22Rv1 (cell line): ENCODE data around the gene EMC6.

Experiments used
- ZFX ChIP-seq: fragments of 450-650 bp; IDR thresholded peaks from 2 replicates; pipeline ENCODE4 v1.6.1; 2017; ENCODE audit warnings: antibody characterized with exemption, borderline replicate concordance
- TF ChIP-seq, protein P1 (sequence below): fragments of 450-650 bp; IDR thresholded peaks from 2 replicates; pipeline ENCODE4 v1.5.1; 2017; ENCODE audit warnings: mild to moderate bottlenecking

DNA sequence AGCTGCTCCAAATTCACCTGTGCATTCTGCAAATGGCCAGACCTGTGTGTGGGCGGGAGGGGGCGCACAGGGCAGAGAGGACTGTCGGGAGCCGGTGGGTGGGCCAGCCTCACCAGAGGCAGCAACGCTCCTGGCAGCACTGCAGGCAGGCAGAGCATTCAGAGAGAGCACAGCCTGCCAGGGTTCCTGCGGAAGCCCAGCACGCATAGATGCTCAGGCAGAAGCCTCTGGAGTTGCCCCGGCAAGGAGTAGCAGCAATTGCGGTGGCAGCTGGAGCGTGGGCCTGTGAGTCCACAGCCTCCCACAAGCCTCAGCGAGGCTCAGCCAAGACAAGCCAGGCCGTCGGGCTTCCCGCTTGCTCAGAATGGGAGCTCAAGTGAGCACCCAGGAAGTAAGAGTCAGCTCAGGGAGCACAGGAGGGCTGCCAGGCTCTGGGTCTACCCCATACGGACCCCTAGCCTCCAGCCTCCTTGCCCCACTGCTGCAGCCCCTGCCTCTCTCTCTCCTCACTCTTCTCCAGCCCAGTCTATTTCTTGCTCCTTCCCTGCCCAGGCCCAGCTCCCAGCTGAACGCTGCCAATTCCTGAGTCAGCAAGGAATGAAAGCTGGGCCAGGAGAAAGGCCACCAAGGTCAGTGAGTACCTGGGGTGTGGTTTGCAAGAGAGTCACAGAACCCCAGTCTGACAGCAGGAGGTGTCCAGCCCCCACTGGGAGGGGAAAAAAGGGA lies 9.6 kb downstream of the EMC6 start:
- TF ChIP-seq, protein P1, sequence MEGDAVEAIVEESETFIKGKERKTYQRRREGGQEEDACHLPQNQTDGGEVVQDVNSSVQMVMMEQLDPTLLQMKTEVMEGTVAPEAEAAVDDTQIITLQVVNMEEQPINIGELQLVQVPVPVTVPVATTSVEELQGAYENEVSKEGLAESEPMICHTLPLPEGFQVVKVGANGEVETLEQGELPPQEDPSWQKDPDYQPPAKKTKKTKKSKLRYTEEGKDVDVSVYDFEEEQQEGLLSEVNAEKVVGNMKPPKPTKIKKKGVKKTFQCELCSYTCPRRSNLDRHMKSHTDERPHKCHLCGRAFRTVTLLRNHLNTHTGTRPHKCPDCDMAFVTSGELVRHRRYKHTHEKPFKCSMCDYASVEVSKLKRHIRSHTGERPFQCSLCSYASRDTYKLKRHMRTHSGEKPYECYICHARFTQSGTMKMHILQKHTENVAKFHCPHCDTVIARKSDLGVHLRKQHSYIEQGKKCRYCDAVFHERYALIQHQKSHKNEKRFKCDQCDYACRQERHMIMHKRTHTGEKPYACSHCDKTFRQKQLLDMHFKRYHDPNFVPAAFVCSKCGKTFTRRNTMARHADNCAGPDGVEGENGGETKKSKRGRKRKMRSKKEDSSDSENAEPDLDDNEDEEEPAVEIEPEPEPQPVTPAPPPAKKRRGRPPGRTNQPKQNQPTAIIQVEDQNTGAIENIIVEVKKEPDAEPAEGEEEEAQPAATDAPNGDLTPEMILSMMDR: no peak
- TF ChIP-seq ZFX: no peak
